GM18517 (cell line): ENCODE results near the gene COA8.
"Not testable (repeated sequence)": the region's sequence is repeated elsewhere in the genome, so short reads cannot be mapped to it uniquely, and the experiment has no call there.

Source experiments
- ATAC-seq: cut with Tn5 transposase; IDR thresholded peaks from one replicate; pipeline ENCODE4 v1.9.1; 2021; ENCODE audit warnings: mild to moderate bottlenecking, moderate library complexity; ENCODE audit not compliant: unreplicated experiment

The COA8 gene

DNA sequence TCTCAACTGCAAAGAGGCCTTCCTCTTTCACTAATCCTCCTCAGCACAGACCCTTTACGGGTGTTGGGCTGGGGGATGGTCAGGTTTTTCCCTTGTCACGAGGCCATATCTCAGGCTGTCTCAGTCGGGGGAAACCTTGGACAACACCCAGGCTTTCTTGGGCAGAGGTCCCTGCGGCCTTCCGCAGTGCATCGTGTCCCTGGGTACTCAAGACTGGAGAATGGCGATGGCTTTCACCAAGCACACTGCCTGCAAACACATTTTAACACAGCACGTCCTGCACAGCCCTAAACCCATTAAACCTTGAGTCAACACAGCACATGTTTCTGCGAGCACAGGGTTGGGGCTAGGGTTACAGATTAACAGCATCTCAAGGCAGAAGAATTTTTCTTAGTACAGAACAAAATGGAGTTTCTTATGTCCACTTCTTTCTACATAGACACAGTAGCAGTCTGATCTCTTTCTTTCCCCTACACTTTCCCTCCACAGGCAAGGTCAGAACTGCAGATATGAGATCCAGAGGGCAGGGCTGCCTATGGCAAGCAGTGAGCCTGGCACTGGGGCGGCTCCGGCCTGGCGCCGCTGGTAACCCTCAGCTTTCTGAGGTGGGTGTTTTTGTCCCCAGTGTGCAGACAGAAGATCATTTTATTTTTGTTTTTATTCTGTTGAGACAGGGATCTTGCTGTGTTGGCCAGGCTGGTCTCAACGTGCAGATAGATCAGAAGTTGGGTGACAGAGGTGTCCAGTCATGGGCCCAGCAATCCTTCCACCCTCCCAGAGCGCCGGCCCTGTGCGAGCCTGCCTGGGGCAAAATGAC, 37.1 kb upstream of the COA8 start:
- not testable (repeated sequence) for ATAC-seq

DNA sequence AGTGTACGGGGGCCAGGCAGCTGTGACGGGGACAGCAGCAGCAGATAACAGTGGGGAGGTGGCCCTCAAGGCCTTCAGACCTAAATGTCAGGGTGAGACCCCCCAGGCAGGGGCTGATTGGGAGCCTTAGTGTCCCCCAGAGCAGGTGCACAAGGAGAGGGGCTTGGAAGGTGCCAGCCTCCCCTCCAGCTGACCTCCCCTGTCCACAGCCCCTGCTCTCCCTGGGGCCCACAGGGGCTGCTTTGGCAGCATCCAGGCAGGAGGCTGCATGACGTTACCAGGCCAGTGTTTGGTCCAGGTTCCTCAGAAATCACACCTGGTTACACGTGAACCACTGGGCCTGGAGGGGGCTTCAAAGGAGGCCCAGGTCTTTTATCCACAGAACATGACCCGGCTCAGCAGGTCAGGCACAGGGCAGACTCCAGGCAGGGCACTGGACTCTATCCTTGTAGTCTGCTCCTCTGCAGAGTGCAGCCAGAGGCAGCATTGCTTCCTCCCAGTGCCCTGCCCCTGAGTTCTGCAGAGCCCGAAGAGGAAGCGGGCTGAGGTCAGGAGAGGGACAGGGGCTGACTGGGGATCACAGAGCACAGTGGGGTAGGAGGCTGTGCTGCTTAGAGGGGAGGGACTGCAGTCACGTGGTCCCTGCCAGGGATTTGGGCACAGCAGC, 36.4 kb upstream of the COA8 start:
- ATAC-seq, result no peak

DNA sequence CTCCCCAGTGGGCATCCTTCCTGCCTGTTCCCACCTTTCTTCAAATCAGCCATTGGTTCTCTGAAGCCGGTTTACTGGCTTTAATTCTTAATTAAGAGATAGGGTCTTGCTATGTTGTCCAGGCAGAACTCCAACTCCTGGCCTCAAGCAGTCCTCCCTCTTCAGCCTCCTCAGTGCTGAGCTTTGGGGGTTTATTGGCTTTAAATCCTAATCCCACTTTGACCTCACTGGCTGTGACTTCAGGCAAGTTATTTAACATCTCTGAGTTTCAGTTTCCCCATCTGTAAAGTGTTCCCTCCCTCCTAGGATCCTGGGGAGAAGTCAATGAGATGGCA, 35.9 kb upstream of the COA8 start:
- no peak for ATAC-seq

DNA sequence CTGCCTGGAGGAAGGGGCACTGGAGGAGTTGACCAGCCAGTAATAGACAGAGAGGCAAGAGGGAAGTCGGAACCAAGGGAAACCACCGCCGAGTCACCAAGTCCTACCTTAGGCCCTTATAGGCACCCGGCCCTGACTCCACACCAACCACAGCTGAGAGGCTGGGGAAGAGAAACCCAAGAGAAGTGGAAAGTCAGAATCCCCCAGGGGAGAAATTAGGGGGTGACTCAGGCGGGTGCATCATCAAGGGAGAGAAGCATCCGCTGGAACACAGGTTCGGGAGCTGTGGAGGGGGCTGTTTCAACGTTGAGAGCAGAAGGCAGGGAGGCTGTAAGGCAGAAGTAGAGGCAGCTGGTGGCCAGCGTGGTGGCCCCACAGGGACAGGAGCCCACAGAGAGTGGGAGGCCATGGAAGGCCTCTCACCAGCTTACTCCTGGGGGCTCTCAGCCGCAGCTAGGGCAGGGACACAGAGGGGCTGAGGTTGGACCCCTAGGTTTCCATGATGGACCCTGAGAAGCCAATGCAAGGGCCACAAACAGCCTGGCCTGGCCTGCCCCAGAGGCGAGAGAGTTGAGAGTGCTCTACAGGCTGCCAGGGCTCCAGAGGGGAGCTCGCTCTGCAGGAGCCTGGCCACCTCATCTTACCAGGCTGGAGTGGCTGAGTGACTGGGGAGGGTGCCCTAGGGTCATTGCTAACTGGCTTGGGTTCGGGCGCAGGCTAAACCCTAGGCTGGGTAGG, 35.2 kb upstream of the COA8 start:
- ATAC-seq, result peak; percentile 46

DNA sequence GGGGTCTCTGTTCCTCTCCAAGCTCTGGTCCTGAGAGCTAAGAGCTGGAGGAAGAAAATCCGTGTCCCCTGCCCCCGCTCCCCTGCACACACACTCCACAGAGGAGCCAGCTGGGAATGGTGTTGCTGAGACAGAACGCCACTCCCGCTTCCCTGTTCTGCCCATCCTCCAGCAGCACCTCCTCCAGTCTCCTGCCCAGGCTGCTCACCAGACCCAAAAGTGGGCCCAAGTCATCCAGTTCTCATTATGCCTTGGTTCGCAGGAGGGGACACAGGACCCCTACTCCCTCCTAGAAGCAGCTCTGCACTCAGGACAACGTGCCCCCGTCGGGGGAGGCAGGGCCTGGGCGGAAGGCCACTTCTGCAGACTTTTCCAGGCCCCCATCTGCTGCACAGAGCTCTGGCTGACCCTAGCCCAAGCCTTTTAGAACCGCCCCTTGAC, 34.6 kb upstream of the COA8 start:
- ATAC-seq, result no peak

DNA sequence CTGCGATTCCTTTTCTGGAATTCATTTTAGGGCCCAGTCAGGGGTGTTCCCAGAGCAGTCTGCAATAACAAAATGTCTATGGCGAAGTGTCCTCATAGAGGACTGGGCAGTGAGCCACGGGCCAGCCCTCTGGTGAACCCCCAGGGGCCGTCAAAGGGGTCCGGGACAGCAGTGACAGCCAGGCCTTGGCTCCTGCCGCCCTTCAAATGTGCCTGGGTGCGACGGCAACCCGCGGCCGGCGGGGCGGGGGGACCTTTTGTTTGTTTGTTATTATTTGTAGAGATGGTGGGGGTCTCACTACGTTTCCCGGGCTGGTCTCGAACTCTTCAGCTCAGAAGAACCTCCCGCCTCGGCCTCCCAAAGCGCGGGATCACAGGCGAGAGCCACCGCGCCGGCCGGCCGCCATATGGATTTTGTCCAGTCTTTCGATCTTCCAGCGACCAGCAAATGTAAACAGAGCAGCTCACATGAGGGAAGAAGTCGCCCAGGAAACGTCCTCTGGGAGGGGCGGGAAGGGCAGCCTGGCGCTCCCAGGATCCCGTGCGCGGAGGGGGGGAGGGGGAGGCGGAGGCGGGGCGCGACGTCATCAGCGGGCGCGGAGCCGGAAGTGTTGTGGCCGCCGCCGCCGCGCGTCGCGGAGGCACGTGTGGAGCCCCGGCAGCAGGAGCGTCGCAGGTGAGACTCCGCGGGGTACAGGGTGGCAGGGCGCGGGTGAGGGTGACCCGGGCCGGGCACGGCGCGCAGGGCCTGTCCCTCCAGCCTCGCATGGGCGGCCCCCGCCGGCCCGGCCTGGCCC, 34.0 kb upstream of the COA8 start, which contains the start of gene TRMT61A:
TRMT61A (plus strand) TSS at position 610 of the 796 bp plus-strand sequence. CDS start 783 bp downstream, outside the sequence.
- ATAC-seq, result no peak

DNA sequence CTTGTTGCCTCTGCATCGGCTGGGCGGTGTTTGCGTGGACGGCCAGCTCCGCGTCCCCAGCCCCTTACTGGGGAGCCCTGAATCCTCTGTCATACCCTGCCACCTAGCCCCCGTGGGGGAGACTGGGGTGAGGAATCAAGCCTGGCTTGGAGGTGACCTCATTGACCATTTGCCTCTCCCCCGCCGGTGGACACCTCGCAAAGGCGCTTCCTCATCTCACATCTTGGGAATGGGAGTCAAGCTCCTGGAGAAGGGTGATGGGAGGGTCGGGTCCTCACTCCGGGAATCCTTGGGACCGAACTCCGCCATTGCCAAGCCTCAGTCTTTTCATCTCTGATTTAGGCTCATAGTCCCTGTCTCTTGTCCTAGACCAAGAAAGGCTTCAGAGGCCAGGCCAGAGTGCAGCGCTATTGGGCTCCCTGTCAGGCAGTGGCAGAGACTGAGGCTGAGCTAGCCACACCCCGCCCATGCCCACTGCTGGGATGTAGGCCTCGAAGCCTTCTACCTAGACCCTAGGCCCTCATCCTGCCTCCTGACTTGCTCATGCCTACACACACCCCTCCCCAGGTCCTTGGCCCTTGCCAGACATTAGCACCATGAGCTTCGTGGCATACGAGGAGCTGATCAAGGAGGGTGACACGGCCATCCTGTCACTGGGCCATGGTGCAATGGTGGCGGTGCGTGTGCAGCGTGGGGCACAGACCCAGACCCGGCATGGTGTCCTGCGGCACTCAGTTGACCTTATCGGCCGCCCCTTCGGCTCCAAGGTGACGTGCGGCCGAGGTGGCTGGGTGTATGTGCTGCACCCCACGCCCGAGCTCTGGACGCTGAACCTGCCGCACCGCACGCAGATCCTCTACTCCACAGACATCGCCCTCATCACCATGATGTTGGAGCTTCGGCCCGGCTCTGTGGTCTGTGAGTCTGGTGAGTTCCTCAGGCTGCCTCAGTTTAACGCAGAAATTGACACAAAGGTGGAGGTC, 33.1 kb upstream of the COA8 start:
- no peak for ATAC-seq

DNA sequence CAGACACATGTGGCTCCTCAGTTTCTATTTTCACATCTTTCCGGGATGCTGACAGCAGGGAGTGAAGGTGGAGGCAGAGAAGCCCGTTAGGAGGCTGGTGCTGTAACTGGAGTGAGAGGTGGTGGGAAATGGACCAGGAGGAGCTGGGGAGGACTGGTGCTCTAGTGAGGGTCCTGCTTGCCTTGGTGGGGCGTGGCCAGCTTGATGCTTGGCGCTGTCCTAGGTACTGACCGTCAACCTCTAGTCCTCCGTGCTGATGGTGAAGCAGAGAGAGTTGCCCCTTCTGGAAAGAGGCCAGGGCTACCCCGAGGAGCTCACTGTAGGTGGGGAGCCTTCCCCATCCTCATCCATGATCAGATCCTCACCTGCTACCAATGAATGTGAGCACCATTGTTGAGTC, 32.4 kb upstream of the COA8 start:
- no peak for ATAC-seq

DNA sequence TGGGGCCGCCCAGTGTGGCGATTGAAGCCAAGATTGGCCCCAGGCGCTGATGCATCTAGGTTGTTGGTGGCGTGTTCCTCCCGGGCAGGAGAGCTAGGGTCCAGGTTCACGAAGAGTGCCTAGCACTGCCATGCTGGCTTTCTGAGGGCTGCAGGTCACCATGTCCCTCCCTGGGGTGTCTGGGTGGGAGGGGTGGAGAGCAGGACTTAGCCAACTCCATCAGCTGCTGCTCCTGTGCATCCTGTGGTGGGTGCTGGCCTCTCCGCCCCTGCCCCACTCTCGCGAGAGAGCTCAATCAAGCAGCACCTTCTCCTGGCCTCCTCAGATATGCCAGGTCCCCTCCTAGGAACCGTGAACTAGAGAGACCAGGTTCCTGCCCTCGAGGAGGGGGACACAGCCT, 31.9 kb upstream of the COA8 start:
- no peak for ATAC-seq

DNA sequence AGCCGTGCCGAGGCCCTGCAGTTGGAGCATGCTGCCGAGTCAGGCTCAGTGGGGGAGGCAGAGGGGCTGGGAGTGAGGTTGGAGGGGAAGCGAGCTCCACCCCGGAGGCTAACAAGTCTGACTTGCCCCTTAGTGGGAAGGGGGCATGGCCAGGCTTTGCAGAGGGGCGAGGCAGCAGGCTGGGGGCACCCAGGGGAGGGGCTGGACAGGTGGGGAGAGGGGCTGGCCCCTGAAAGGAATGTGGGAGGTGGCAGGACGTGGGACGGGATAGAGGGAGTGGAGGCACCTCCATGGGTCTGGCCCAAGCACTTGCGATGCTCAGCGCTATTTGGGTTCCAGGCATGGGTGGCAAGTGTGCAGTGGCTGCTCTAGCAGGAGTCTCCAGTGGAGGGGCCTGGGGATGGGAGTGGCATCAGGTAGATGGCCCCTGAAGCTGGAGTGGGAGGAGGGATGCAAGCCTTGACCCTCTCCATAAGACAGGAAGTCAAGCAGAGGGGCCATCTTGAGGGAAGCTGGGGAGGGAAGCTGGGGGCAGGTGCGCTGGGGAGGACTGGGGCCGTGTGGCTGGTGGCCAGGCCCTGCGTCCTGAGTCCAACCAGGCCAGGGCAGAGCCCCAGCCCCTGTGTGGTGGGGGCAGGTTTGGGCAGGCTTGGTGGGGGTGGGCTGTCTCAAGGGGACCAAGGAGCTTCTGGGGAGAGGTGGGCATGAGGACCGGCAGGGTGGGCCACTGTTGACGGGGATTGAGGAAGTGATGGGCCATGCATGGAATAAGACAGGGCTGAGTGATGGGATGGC, 31.1 kb upstream of the COA8 start:
- no peak for ATAC-seq

DNA sequence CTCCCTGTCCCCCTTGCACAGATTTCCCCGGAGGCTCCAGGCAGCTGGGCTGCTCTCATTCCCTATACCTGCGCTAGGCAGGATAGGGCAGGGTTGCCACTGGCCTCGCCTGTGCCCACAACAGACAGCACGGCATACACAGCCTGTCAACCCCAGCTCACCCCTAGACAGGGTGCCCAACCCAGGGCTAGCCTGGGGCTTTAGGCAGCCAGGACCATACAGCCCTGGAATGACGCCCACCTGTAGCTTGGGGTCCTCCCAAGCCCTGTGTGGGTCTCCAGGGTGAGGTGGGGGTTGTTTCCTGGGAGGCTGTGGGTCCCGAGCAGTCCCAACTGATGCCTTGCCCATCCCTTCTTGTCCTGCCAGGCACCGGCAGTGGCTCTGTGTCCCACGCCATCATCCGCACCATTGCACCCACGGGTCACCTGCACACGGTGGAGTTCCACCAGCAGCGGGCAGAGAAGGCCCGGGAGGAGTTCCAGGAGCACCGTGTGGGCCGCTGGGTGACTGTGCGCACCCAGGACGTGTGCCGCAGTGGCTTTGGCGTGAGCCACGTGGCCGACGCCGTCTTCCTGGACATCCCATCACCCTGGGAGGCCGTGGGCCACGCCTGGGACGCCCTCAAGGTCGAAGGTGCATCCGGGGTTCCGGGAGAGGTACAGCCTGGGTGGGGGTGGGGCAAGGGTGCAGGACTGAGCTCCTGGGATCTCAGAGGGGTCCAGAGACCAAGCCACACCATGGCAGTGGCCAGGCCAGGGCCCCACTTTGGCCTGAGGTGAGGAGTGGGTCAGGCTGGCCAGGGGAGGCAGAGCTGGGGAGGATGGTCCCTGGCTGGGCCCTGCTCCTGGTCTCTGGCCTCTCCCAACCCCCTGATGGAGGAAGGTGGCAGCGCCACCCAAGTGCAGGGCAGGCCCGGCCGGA, 30.3 kb upstream of the COA8 start:
- no peak for ATAC-seq

DNA sequence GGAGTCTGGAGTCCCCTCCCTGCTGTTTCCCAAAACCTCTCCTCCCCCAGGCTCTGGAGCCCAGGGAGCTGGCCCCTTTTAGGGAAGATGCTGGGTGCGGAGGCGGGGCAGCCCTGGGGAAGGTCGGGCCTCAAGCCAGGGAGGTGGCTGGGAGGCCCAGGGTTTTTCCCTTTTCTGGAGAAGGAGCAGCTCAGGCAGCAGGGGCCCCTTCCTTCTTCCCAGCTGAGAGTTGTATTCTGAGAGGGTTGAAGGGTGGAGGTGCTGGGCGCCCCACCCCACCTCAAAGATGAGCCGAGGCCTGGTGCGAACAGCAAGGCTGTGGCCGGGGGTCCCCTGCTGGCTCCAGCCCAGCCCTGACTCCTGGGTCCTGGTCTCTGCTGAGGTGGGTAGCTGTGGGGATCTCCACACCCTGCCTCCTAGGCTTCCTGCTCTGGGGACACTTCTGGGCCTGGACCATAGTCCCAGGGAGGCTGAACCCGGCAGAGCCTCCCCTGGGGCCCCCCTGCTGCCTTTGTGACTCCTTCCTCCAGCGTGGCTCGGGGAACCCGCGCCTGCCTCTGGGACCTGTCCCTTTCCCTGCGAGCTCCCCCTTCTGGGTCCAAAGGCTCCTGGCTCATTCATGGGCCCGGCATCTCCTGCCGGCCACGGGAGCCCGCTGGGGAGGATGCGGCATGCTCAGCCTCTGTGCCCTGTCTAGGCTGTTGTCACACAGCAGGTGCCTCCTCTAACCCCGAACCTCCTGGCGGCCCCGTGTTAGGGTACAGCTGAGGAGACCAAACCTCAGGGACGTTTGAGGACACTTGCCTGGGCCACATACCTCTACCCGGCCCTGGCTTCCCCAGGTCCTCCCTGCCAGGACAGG, 29.4 kb upstream of the COA8 start:
- ATAC-seq, result no peak

DNA sequence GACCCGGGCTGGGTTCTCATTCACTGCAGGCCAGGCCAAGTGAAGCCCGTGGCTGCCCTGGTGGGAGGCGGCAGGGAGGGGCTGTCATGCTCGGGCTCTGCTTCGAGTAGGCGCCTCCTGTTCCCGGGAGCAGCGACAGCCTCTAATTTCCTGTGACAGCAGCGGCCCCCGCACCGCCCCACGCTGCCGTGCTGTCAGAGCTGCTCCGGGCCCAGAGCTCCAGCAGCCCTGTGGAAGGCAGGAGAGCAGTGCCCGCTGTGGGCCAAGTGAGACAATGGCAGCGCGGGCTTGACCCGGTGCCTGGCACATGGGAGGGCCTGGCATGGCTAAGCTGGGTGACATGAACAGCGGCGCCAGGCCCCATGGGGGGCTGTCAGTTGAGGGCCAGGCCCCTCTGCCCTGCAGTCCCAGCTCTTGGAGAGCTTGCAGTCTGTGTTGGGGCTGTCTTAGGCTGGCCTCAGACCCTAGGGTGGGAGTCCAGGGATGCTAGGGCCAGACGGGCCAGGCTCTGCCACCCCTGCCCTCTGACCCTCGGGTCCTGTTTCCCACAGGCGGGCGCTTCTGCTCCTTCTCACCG, 28.7 kb upstream of the COA8 start:
- ATAC-seq, result no peak

DNA sequence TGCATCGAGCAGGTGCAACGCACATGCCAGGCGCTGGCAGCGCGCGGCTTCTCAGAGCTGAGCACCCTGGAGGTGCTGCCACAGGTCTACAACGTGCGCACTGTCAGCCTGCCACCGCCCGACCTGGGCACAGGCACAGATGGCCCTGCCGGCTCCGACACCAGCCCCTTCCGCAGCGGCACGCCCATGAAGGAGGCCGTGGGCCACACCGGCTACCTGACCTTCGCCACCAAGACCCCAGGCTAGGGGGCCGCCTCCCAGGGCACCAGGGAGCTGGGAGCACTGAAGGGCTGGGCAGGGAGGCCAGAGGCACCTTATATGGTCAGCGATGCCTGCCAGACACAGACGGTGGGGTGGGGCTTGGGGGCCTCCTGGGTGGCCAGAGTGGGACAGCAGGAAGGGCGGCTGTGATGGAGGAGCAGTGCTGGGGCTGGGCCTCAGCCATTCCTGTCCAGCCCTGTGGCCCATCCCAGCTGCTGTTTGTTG, 28.1 kb upstream of the COA8 start:
- no peak for ATAC-seq

DNA sequence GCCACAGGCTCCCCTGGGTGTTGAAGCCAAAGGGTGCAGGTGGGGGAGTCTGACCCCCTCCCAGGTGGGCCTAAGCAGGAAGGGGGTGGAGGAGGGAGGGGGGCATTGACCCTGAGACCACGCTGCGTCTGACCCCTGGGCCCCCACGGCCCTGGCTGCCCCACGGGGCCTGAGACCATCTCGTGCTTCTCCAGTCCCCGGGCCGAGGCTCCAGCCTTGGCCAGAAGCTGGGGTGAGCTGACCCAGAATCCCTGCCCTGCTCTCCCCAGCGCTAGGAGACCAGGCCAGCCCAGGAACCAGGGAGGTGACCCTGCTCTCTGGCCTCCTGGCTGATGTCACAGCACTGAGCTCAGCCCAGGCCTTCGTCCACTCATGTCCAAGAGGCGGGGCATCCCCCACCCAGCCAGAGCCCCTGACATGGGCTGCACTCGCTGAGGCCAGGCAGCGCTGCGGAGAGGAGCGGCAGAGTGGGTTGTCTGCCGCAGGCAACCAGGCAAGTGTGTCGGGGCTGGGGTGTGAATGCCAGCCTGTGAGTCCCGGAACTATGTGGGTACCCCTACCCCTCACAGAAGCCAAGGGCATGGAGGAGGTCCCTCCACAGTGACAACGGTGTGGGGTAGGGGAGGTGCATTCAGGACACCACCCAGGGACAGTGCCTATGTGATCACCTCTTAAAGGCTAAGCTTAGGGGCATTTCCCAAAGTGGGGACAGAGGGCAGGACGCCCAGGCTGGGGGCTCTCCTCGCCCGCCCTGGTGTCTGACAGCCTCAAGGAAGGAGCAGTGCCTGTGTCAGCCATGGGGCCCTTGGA, 27.5 kb upstream of the COA8 start:
- no peak for ATAC-seq
